Esophagus muscularis mucosa (tissue), 4 donors: ENCODE data around the gene PPP2R5B. TPM values are rescaled to one million over a fixed set of nuclear protein-coding genes. Genes with fewer than 3 reads are reported as not detected.

ENCODE experiments used
- DNase-seq: peaks from one replicate; pipeline ENCODE4 v3.0.0-alpha.2; 2017; ENCODE audit errors: extremely low spot score
- H3K27ac ChIP-seq, 4 donors: fragments of 200-600 bp; sonication (generic); replicated peaks in 1 of 4; 1 replicate in 3 of 4; 2 replicates in 1 of 4; pipeline ENCODE4 v1.5.1; 2016 to 2019; ENCODE audit warnings: mild to moderate bottlenecking in 1 of 4
- H3K27me3 ChIP-seq, 4 donors: fragments of 200-600 bp; sonication (generic); one replicate each; pipeline versions ENCODE4 v1.5.1 to v1.6.0; 2016 to 2019
- H3K36me3 ChIP-seq, 4 donors: fragments of 200-600 bp; sonication (generic); one replicate each; pipeline ENCODE4 v1.5.1; 2016 to 2019
- H3K4me1 ChIP-seq, 4 donors: fragments of 200-600 bp; sonication (generic); one replicate each; pipeline ENCODE4 v1.5.1; 2016 to 2019
- H3K4me3 ChIP-seq, 4 donors: fragments of 200-600 bp; sonication (generic); 1 replicate in 2 of 4; 2 replicates in 2 of 4; pipeline ENCODE4 v1.5.1; 2016 to 2019; ENCODE audit warnings: mild to moderate bottlenecking in 4 of 4, moderate library complexity in 1 of 4
- H3K9me3 ChIP-seq, 4 donors: fragments of 200-600 bp; sonication (generic); 1 replicate in 3 of 4; 2 replicates in 1 of 4; pipeline ENCODE4 v1.5.1; 2016 to 2019
- CTCF ChIP-seq, 3 experiments: fragments of 200-600 bp in 2 of 3; fragments of 450-650 bp in 1 of 3; sonication (generic) in 2 of 3; IDR thresholded peaks; one replicate each; pipeline ENCODE4 v1.5.1; 2017 to 2019; ENCODE audit warnings: antibody characterized with exemption in 3 of 3, mild to moderate bottlenecking in 2 of 3, moderate library complexity in 1 of 3
- EP300 ChIP-seq: sonication (generic); formaldehyde crosslinking; IDR thresholded peaks from one replicate; pipeline ENCODE4 v1.6.1; 2017; ENCODE audit warnings: antibody characterized with exemption
- POLR2A ChIP-seq: fragments of 450-650 bp; IDR thresholded peaks from one replicate; pipeline ENCODE4 v1.6.1; 2017; ENCODE audit warnings: antibody characterized with exemption, moderate library complexity, mild to moderate bottlenecking, low read depth
- POLR2AphosphoS5 ChIP-seq, 2 donors: sonication (generic); formaldehyde crosslinking; IDR thresholded peaks; one replicate each; pipeline ENCODE4 v1.6.1; 2017; ENCODE audit warnings: antibody characterized with exemption in 2 of 2
- WGBS: methylation state at CpG from one replicate; pipeline ENCODE4 v1.1.5; 2018; 5-methylcytosine and 5-hydroxymethylcytosine counted together
- intact Hi-C: fragments of 100-400 bp; cut with DNase I; formaldehyde crosslinking; loops from one replicate; pipeline ENCODE4 v1.15.1; 2023
- total RNA-seq, 4 donors: library from RNA; depleted of rRNA; stranded (reverse); fragments of >200 nt; gene quantifications; one replicate each; pipeline versions ENCODE4 v1.1.0 to v1.2.1, GENCODE V29; 2016

The PPP2R5B gene
- total RNA-seq, 4 donors from 2014 or later, result 24.1 to 38.8 (median 29.0) TPM

- Histone ChIP-seq H3K36me3 (peaks cover 22 to 43% (median 42%) of the 10 kb centered on the region in 4 donors), H3K27me3 (no peaks in the 10 kb centered on the region), H3K4me3 (peak overlapping the region; percentile 85 to 100 (median 90)), H3K27ac (peak overlapping the region in 3 of 4 donors; percentile 97 to 99 (median 97)), H3K9me3 (no peaks in the 10 kb centered on the region), H3K4me1 (peaks cover 24 to 30% (median 28%) of the 10 kb centered on the region in 4 donors)
- TF ChIP-seq EP300 (no peak), POLR2A (no peak), CTCF (IDR thresholded peaks at IDR 0.05) (no peak), POLR2AphosphoS5 (IDR thresholded peaks at IDR 0.05) (no peak)
- 54% methylated on average over 20 of the region's 24 CpGs for WGBS
- no peak for DNase-seq
- intact Hi-C loops, result no loop called here
Measured at GRCh38 chr11:64925536-64926436, 1.3 kb downstream of the PPP2R5B start.

GRCh38 chr11:64926689-64927088 lies 2.2 kb downstream of the PPP2R5B start:
- DNase-seq, result no peak
- intact Hi-C loops, result no loop called here
- Histone ChIP-seq H3K4me3 (no peak overlapping the region), H3K9me3 (no peaks in the 10 kb centered on the region), H3K27ac (no peak overlapping the region), H3K27me3 (no peaks in the 10 kb centered on the region), H3K36me3 (peaks cover 31 to 52% (median 51%) of the 10 kb centered on the region in 4 donors), H3K4me1 (peaks cover 24 to 30% (median 28%) of the 10 kb centered on the region in 4 donors)
- TF ChIP-seq POLR2AphosphoS5 (IDR thresholded peaks at IDR 0.05), result no peak
- no peak for TF ChIP-seq EP300
- TF ChIP-seq CTCF (IDR thresholded peaks at IDR 0.05), result no peak
- TF ChIP-seq POLR2A, result no peak
- WGBS, result 86% methylated on average over 19 of the region's 22 CpGs

GRCh38 chr11:64928957-64929356 lies 4.5 kb downstream of the PPP2R5B start:
- no peak for DNase-seq
- WGBS, result 93% methylated on average over 2 of the region's 2 CpGs
- no peak overlapping the region for H3K4me3 ChIP-seq
- intact Hi-C loops, result no loop called here
- no peaks in the 10 kb centered on the region for H3K27me3 ChIP-seq
- no peak overlapping the region for H3K27ac ChIP-seq
- peaks cover 15 to 22% (median 20%) of the 10 kb centered on the region in 4 donors for H3K4me1 ChIP-seq
- peaks cover 46 to 75% (median 74%) of the 10 kb centered on the region in 4 donors for H3K36me3 ChIP-seq
- TF ChIP-seq CTCF (IDR thresholded peaks at IDR 0.05) (no peak), POLR2AphosphoS5 (IDR thresholded peaks at IDR 0.05) (no peak), POLR2A (no peak), EP300 (no peak)
- H3K9me3 ChIP-seq, result no peaks in the 10 kb centered on the region

- Histone ChIP-seq H3K9me3 (no peaks in the 10 kb centered on the region), H3K27ac (no peak overlapping the region), H3K36me3 (peaks cover 46 to 82% (median 80%) of the 10 kb centered on the region in 4 donors), H3K4me3 (no peak overlapping the region), H3K27me3 (no peaks in the 10 kb centered on the region), H3K4me1 (peaks cover 15 to 22% (median 17%) of the 10 kb centered on the region in 4 donors)
- intact Hi-C loops, result no loop called here
- WGBS, result 95% methylated on average over 7 of the region's 7 CpGs
- no peak for DNase-seq
- TF ChIP-seq POLR2AphosphoS5 (IDR thresholded peaks at IDR 0.05) (no peak), EP300 (no peak), POLR2A (no peak), CTCF (IDR thresholded peaks at IDR 0.05) (no peak)
Measured at GRCh38 chr11:64929625-64930024, 5.1 kb downstream of the PPP2R5B start.
